ENCODE measurements around the gene CD84. TPM values are rescaled to one million over a fixed set of nuclear protein-coding genes. Genes with fewer than 3 reads are reported as not detected.

CD84 gene
- total RNA-seq, 3 donors from 2014 or later, result 3.8 to 7.3 (median 6.6) TPM

DNA sequence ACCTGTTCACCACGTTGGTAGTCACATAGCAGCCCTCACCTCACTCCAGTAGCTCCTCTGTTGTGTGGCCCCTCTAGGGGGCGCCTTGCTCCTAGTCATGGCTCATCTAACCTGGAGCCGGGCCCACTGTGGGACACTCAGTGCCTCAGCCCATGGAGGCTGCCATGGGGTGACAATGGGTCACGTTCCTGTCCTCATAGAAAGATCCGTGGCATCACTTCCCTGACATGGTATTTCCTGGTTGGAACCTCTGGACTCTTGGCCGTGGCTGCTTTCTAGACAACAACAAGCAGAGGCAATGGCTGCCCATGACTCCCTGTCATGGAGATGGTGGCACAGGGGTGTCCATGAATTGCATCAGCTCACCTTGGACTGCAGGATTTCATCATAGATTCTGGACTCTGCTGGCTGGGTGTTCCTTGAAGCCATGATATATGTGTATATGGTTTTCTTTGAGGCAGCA is 28.7 kb downstream of the CD84 start:
- no peak overlapping the region for H3K4me3 ChIP-seq
- intact Hi-C loops (cut with DNase I, micrococcal nuclease), result no loop called here
- H3K4me1 ChIP-seq (ENCODE audit: low read depth), result no peaks in the 10 kb centered on the region
- no peaks in the 10 kb centered on the region for H3K36me3 ChIP-seq (ENCODE audit: low read depth)
- no peaks in the 10 kb centered on the region for H3K9me3 ChIP-seq
- TF ChIP-seq, protein P1, sequence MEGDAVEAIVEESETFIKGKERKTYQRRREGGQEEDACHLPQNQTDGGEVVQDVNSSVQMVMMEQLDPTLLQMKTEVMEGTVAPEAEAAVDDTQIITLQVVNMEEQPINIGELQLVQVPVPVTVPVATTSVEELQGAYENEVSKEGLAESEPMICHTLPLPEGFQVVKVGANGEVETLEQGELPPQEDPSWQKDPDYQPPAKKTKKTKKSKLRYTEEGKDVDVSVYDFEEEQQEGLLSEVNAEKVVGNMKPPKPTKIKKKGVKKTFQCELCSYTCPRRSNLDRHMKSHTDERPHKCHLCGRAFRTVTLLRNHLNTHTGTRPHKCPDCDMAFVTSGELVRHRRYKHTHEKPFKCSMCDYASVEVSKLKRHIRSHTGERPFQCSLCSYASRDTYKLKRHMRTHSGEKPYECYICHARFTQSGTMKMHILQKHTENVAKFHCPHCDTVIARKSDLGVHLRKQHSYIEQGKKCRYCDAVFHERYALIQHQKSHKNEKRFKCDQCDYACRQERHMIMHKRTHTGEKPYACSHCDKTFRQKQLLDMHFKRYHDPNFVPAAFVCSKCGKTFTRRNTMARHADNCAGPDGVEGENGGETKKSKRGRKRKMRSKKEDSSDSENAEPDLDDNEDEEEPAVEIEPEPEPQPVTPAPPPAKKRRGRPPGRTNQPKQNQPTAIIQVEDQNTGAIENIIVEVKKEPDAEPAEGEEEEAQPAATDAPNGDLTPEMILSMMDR (IDR thresholded peaks at IDR 0.05), result no peak
- ATAC-seq (peak; percentile 42), DNase-seq (peak in 1 of 3 donors; percentile 41)

DNA sequence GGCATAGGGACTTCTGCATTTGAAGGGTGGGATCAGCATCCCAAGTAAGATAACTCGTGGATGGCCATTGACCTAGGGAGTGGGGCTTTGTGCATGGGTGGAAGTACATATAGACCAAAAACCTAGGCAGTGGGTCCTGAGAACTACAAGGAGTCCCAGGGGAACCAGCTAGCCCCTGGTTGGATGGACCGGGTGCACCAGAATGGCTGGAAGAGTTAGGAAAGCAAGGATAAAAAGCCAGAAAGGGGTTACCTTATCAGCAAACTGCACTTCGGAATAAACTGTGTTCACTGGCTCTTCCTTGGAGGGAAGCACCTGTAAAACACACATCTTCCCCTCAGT is 29.7 kb downstream of the CD84 start:
- no peak overlapping the region for H3K4me3 ChIP-seq
- intact Hi-C loops (cut with DNase I, micrococcal nuclease), result no loop called here
- DNase-seq (no peak), ATAC-seq (no peak)
- H3K4me1 ChIP-seq (ENCODE audit: low read depth), result no peaks in the 10 kb centered on the region
- TF ChIP-seq, protein P1 (IDR thresholded peaks at IDR 0.05), result no peak
- H3K9me3 ChIP-seq, result no peaks in the 10 kb centered on the region
- no peaks in the 10 kb centered on the region for H3K36me3 ChIP-seq (ENCODE audit: low read depth)

DNA sequence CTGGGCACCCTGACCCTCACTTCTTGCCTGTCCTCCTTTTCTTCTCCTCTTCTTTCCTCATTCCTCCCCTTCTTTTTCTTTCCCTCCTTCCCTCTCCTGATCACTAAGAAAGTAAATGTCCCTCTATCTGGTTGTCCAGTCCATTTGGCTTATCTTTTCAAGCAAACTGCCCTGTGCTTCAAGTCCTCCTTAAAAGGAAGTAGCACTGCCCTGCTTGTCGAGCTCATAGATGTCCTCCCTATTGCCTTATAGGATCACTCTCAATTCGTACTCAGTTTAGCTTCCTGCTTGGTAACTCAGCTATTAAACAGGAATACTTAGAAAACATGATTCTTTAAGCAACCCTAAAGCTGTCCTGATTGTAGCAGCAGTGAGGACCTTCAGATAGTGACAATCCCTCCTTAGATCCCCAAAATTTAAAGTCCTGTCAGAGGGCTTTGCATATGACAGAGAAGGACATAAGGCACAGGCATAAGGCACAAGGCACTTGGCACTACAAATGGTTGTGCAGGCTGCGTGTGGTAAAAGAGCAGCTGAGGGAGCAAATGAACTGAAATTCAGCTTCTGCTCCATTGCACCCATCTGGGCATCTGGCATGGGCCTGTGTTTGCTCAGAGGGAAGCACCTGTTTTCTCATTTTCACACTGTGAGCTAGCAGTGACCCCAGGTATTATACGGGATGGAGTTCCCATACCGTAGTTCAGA is 30.2 kb downstream of the CD84 start:
- DNase-seq (no peak), ATAC-seq (peak; percentile 42)
- Histone ChIP-seq H3K36me3 (ENCODE audit: low read depth) (no peaks in the 10 kb centered on the region), H3K4me3 (no peak overlapping the region), H3K9me3 (no peaks in the 10 kb centered on the region), H3K4me1 (ENCODE audit: low read depth) (no peaks in the 10 kb centered on the region)
- intact Hi-C loops (cut with DNase I, micrococcal nuclease), result no loop called here
- TF ChIP-seq, protein P1 (IDR thresholded peaks at IDR 0.05), result no peak

DNA sequence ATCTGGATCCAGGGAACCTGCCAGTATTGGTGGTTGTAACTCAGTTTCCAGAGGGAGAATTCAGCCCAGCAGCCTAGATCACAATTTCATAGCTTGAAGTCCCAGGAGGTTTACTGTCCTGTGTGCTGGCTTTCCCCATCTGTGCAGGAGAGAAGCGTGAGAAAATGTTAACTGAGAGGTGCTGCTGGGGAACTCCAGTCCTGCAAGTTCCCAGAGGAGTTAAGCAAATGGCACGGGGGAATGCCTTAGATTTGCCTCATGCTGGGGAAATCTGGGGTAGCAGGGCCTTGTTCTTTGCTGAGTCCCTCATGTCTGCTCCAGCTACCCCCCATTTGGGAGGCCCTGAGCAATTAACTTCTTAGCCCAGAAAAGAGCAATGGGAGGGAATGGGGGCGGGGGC is 31.1 kb downstream of the CD84 start:
- Histone ChIP-seq H3K4me3 (no peak overlapping the region), H3K9me3 (no peaks in the 10 kb centered on the region), H3K36me3 (ENCODE audit: low read depth) (no peaks in the 10 kb centered on the region), H3K4me1 (ENCODE audit: low read depth) (no peaks in the 10 kb centered on the region)
- ATAC-seq, result no peak
- DNase-seq, result no peak
- intact Hi-C loops (cut with DNase I, micrococcal nuclease), result no loop called here
- TF ChIP-seq, protein P1 (IDR thresholded peaks at IDR 0.05), result no peak

- Histone ChIP-seq H3K9me3 (no peaks in the 10 kb centered on the region), H3K36me3 (ENCODE audit: low read depth) (no peaks in the 10 kb centered on the region), H3K4me1 (ENCODE audit: low read depth) (peaks cover 3% of the 10 kb centered on the region), H3K4me3 (no peak overlapping the region)
- TF ChIP-seq, protein P1 (IDR thresholded peaks at IDR 0.05), result no peak
- intact Hi-C loops (cut with DNase I, micrococcal nuclease), result no loop called here
- no peak for DNase-seq
- ATAC-seq, result no peak
Measured at GRCh38 chr1:160547422-160547821, 31.9 kb downstream of the CD84 start.

Measured in mucosa of descending colon (tissue), 3 donors.